Measurements from ENCODE around the gene IL4. TPM values are rescaled to one million over a fixed set of nuclear protein-coding genes. Genes with fewer than 3 reads are reported as not detected.

IL4 gene
- total and polyA plus RNA-seq, 9 of the 15 experiments (the other 6 are each of a cell fraction or from before 2014, with no cell fraction given), result 0.22 to 0.62 TPM; not detected in 7

GRCh38 chr5:132666310-132667123, 7.3 kb upstream of the IL4 start (continued):
- TF ChIP-seq TCF7 (IDR thresholded peaks at IDR 0.05; ENCODE audit: borderline replicate concordance) (0 out of 2 replicates have a peak, but pooled peaks have one; percentile 19), POLR2A (conservative IDR thresholded peaks at IDR 0.05) (peak; percentile 97), LCOR (CRISPR knock-in tag; IDR thresholded peaks at IDR 0.05) (peak; percentile 86), THAP7 (CRISPR knock-in tag; IDR thresholded peaks at IDR 0.05) (peak; percentile 78; the same call in 1 of the 2 replicates), ARID2 (IDR thresholded peaks at IDR 0.05) (no peak), PTRF (tag; IDR thresholded peaks at IDR 0.05) (peak; percentile 97), FOXO4 (CRISPR knock-in tag; IDR thresholded peaks at IDR 0.05) (peak; percentile 93), TRIM28 (IDR thresholded peaks at IDR 0.05) (0 out of 2 replicates have a peak, but pooled peaks have one; percentile 17), HMG20A (CRISPR knock-in tag; conservative IDR thresholded peaks at IDR 0.05) (peak; percentile 80; the same call in 1 of the 2 replicates), PTBP1 (IDR thresholded peaks at IDR 0.05; ENCODE audit: low read depth, low read length) (0 out of 2 replicates have a peak, but pooled peaks have one; percentile 63), TEAD4 (IDR thresholded peaks at IDR 0.05; ENCODE audit: low read length) (peak; percentile 69), TEAD4 (CRISPR knock-in tag; IDR thresholded peaks at IDR 0.05; ENCODE audit: borderline replicate concordance) (no peak), ZC3H11A (IDR thresholded peaks at IDR 0.05; ENCODE audit: low read depth, low read length) (no peak), GTF2F1 (IDR thresholded peaks at IDR 0.05; ENCODE audit: low read depth, low read length) (peak; percentile 80), ZNF398 (CRISPR knock-in tag; IDR thresholded peaks at IDR 0.05) (peak; percentile 75), ZNF717 (CRISPR knock-in tag; IDR thresholded peaks at IDR 0.05) (0 out of 2 replicates have a peak, but pooled peaks have one; percentile 68), RBM34 (IDR thresholded peaks at IDR 0.05; ENCODE audit: borderline replicate concordance, insufficient read depth, low read length) (no peak), ZBED1 (IDR thresholded peaks at IDR 0.05) (peak; percentile 85; the same call in 1 of the 2 replicates), JUND (IDR thresholded peaks at IDR 0.05; ENCODE audit: borderline replicate concordance, low read depth, low read length) (peak; percentile 66), JUND (tag; IDR thresholded peaks at IDR 0.05; ENCODE audit: borderline replicate concordance, low read depth, low read length) (peak; percentile 86; the same call in 2 of the 3 replicates), HBP1 (CRISPR knock-in tag; IDR thresholded peaks at IDR 0.05) (peak; percentile 89), ZNF354B (CRISPR knock-in tag; IDR thresholded peaks at IDR 0.05) (peak; percentile 84)

All from K562 (cell line).